LNCaP clone FGC (cell line): ENCODE data around the gene CHD6.

Experiments used
- DNase-seq: peaks from one replicate; pipeline ENCODE4 v3.0.0-alpha.2; 2011; ENCODE audit warnings: low read depth
- H3K4me3 ChIP-seq: 2 replicates; pipeline ENCODE4 v1.5.1; 2011; ENCODE audit warnings: mild to moderate bottlenecking, low read depth, low read length, control low read depth
- CTCF ChIP-seq: IDR thresholded peaks from 2 replicates; pipeline ENCODE4 v1.5.1; 2012; ENCODE audit warnings: mild to moderate bottlenecking; ENCODE audit not compliant: control insufficient read depth, insufficient read depth; ENCODE audit errors: extremely low read depth

Gene CHD6

GRCh38 chr20:41467690-41468089 is 150.5 kb downstream of the CHD6 start:
- no peak for TF ChIP-seq CTCF
- no peak for DNase-seq
- no peak overlapping the region for H3K4me3 ChIP-seq

- TF ChIP-seq CTCF = no peak
- no peak overlapping the region for H3K4me3 ChIP-seq
- DNase-seq = no peak
Measured at GRCh38 chr20:41467220-41467619, 151.0 kb downstream of the CHD6 start.

GRCh38 chr20:41463567-41463966 is 154.6 kb downstream of the CHD6 start:
- no peak for TF ChIP-seq CTCF
- no peak for DNase-seq

GRCh38 chr20:41462372-41463161 is 155.6 kb downstream of the CHD6 start:
- DNase-seq = no peak
- no peak for TF ChIP-seq CTCF
- no peak overlapping the region for H3K4me3 ChIP-seq

More at GRCh38 chr20:41463567-41463966, 154.6 kb downstream of the CHD6 start:
- no peak overlapping the region for H3K4me3 ChIP-seq

GRCh38 chr20:41458761-41459160 is 159.4 kb downstream of the CHD6 start:
- DNase-seq = no peak
- H3K4me3 ChIP-seq = no peak overlapping the region
- TF ChIP-seq CTCF = no peak

- H3K4me3 ChIP-seq = no peak overlapping the region
- DNase-seq = no peak
- no peak for TF ChIP-seq CTCF
Measured at GRCh38 chr20:41457173-41457857, 160.9 kb downstream of the CHD6 start.
